ENCODE results near the gene KLHL7. TPM values are rescaled to one million over a fixed set of nuclear protein-coding genes. Genes with fewer than 3 reads are reported as not detected.
A peak's percentile ranks its signal among the peaks of the same experiment; 100 is the strongest.

KLHL7 gene
- polyA plus RNA-seq (ENCODE audit: insufficient read length in 4 of 4): 10 to 100 TPM; 43.6 to 56.0 (median 52.5) TPM

GRCh38 chr7:23105644-23106056 is at the start of gene KLHL7:
Gene KLHL7, plus strand, starts transcription at chr7:23105785. Its CDS starts 242 bp downstream, at chr7:23106027.
- DNase-seq (ENCODE audit: low read depth in 4 of 4, low spot score in 3 of 4): peak; percentile 87 to 90 (median 90)

GRCh38 chr7:23058408-23059096 is 47.0 kb upstream of the KLHL7 start:
- DNase-seq (ENCODE audit: low read depth in 4 of 4, low spot score in 3 of 4): no peak

- no peak for DNase-seq (ENCODE audit: low read depth in 4 of 4, low spot score in 3 of 4)
Observed at GRCh38 chr7:23061327-23061726, 44.3 kb upstream of the KLHL7 start.

GRCh38 chr7:23062452-23062851 is 43.1 kb upstream of the KLHL7 start:
- DNase-seq (ENCODE audit: low read depth in 4 of 4, low spot score in 3 of 4): no peak

GRCh38 chr7:23065974-23066373 is 39.6 kb upstream of the KLHL7 start:
- no peak for DNase-seq (ENCODE audit: low read depth in 4 of 4, low spot score in 3 of 4)

- no peak for DNase-seq (ENCODE audit: low read depth in 4 of 4, low spot score in 3 of 4)
Observed at GRCh38 chr7:23067271-23067670, 38.3 kb upstream of the KLHL7 start.

- DNase-seq (ENCODE audit: low read depth in 4 of 4, low spot score in 3 of 4): no peak
Observed at GRCh38 chr7:23072048-23072447, 33.5 kb upstream of the KLHL7 start.

- no peak for DNase-seq (ENCODE audit: low read depth in 4 of 4, low spot score in 3 of 4)
Observed at GRCh38 chr7:23072922-23073321, 32.7 kb upstream of the KLHL7 start.

- DNase-seq (ENCODE audit: low read depth in 4 of 4, low spot score in 3 of 4): no peak
Observed at GRCh38 chr7:23074443-23075261, 30.9 kb upstream of the KLHL7 start.

- DNase-seq (ENCODE audit: low read depth in 4 of 4, low spot score in 3 of 4): no peak
Observed at GRCh38 chr7:23075571-23075970, 30.0 kb upstream of the KLHL7 start.

- no peak for DNase-seq (ENCODE audit: low read depth in 4 of 4, low spot score in 3 of 4)
Observed at GRCh38 chr7:23076772-23077171, 28.8 kb upstream of the KLHL7 start.

- no peak for DNase-seq (ENCODE audit: low read depth in 4 of 4, low spot score in 3 of 4)
Observed at GRCh38 chr7:23093111-23093510, 12.5 kb upstream of the KLHL7 start.

GRCh38 chr7:23093546-23093945 is 12.0 kb upstream of the KLHL7 start:
- DNase-seq (ENCODE audit: low read depth in 4 of 4, low spot score in 3 of 4): no peak

- DNase-seq (ENCODE audit: low read depth in 4 of 4, low spot score in 3 of 4): no peak
Observed at GRCh38 chr7:23096518-23097290, 8.9 kb upstream of the KLHL7 start.

- no peak for DNase-seq (ENCODE audit: low read depth in 4 of 4, low spot score in 3 of 4)
Observed at GRCh38 chr7:23098029-23098428, 7.6 kb upstream of the KLHL7 start.

GRCh38 chr7:23098460-23098859 is 7.1 kb upstream of the KLHL7 start:
- no peak for DNase-seq (ENCODE audit: low read depth in 4 of 4, low spot score in 3 of 4)

GRCh38 chr7:23100697-23101096 is 4.9 kb upstream of the KLHL7 start:
- DNase-seq (ENCODE audit: low read depth in 4 of 4, low spot score in 3 of 4): no peak

GRCh38 chr7:23105086-23105643 is 420 bp upstream of the KLHL7 start:
- DNase-seq (ENCODE audit: low read depth in 4 of 4, low spot score in 3 of 4): no peak

GRCh38 chr7:23106057-23106822 is 655 bp downstream of the KLHL7 start:
- DNase-seq (ENCODE audit: low read depth in 4 of 4, low spot score in 3 of 4): peak; percentile 44 to 65 (median 50)

All from right renal pelvis (tissue), 4 donors.